ENCODE measurements around the gene TIAM1. TPM values are rescaled to one million over a fixed set of nuclear protein-coding genes. Genes with fewer than 3 reads are reported as not detected.

TIAM1 gene
- total RNA-seq, 2 experiments from 2014 or later: 34.9 to 38.5 TPM

- H3K36me3 Mint-ChIP-seq (ENCODE audit: low read depth): peaks cover 3% of the 10 kb centered on the region
- ChIA-PET CTCF (interaction anchor here (1.2 to 1.8 kb wide), 2 partner anchors 10 to 162 kb away, joined by 3 to 7 read pairs; no protein-coding TSS in a partner anchor), POLR2A (interaction anchor here (0.6 to 2.3 kb wide), 4 partner anchors 9 to 220 kb away, joined by 3 to 9 read pairs (median 4); no protein-coding TSS in a partner anchor)
- H3K27me3 Mint-ChIP-seq: no peaks in the 10 kb centered on the region
- intact Hi-C loops (cut with micrococcal nuclease): loop anchor here (5.0 kb wide), 1 partner anchor 33 kb away; no protein-coding TSS in a partner anchor
- H3K27ac Mint-ChIP-seq: peak overlapping the region; percentile 79
- DNase-seq (peak; percentile 63), ATAC-seq (peak; percentile 93)
- H3K4me1 Mint-ChIP-seq (ENCODE audit: low read depth): peaks cover 40% of the 10 kb centered on the region
- H3K4me3 Mint-ChIP-seq: peak overlapping the region; percentile 15
- no peak for TF ChIP-seq CTCF (IDR thresholded peaks at IDR 0.05)
- H3K9me3 Mint-ChIP-seq: peaks cover 8% of the 10 kb centered on the region
These were observed 20.3 kb upstream of the TIAM1 start for GRCh38 chr21:31364253-31364945.

GRCh38 chr21:31363720-31364119, 19.7 kb upstream of the TIAM1 start:
- peak overlapping the region; percentile 15 for H3K4me3 Mint-ChIP-seq
- no peak for TF ChIP-seq CTCF (IDR thresholded peaks at IDR 0.05)
- ATAC-seq (peak; percentile 38), DNase-seq (peak; percentile 35)
- H3K9me3 Mint-ChIP-seq: peaks cover 10% of the 10 kb centered on the region
- no peaks in the 10 kb centered on the region for H3K27me3 Mint-ChIP-seq
- peaks cover 5% of the 10 kb centered on the region for H3K36me3 Mint-ChIP-seq (ENCODE audit: low read depth)
- H3K27ac Mint-ChIP-seq: peak overlapping the region; percentile 79
- ChIA-PET POLR2A (interaction anchor here (0.6 to 2.3 kb wide), 5 partner anchors 8 to 219 kb away, joined by 3 to 9 read pairs (median 4); no protein-coding TSS in a partner anchor), CTCF (interaction anchor here (1.2 to 1.8 kb wide), 3 partner anchors 9 to 161 kb away, joined by 3 to 7 read pairs (median 3); no protein-coding TSS in a partner anchor)
- intact Hi-C loops (cut with micrococcal nuclease): loop anchor here (5.0 kb wide), 1 partner anchor 34 kb away; no protein-coding TSS in a partner anchor
- peaks cover 40% of the 10 kb centered on the region for H3K4me1 Mint-ChIP-seq (ENCODE audit: low read depth)

GRCh38 chr21:31360717-31361116, 16.7 kb upstream of the TIAM1 start:
- ChIA-PET CTCF (no interaction called here), POLR2A (no interaction called here)
- intact Hi-C loops (cut with micrococcal nuclease): loop anchor here (5.0 kb wide), 1 partner anchor 37 kb away; no protein-coding TSS in a partner anchor
- Mint-ChIP-seq H3K4me3 (no peak overlapping the region), H3K4me1 (ENCODE audit: low read depth) (peaks cover 36% of the 10 kb centered on the region), H3K9me3 (peaks cover 10% of the 10 kb centered on the region), H3K27me3 (no peaks in the 10 kb centered on the region), H3K27ac (no peak overlapping the region), H3K36me3 (ENCODE audit: low read depth) (peaks cover 5% of the 10 kb centered on the region)
- TF ChIP-seq CTCF (IDR thresholded peaks at IDR 0.05): no peak
- DNase-seq (no peak), ATAC-seq (no peak)

- peaks cover 10% of the 10 kb centered on the region for H3K9me3 Mint-ChIP-seq
- ATAC-seq: no peak
- DNase-seq: no peak
- peaks cover 34% of the 10 kb centered on the region for H3K4me1 Mint-ChIP-seq (ENCODE audit: low read depth)
- intact Hi-C loops (cut with micrococcal nuclease): no loop called here
- no peaks in the 10 kb centered on the region for H3K27me3 Mint-ChIP-seq
- H3K27ac Mint-ChIP-seq: no peak overlapping the region
- ChIA-PET POLR2A (interaction anchor here (0.5 kb wide), 1 partner anchor 69 kb away, joined by 3 read pairs; no protein-coding TSS in a partner anchor), CTCF (no interaction called here)
- H3K36me3 Mint-ChIP-seq (ENCODE audit: low read depth): peaks cover 5% of the 10 kb centered on the region
- no peak overlapping the region for H3K4me3 Mint-ChIP-seq
- TF ChIP-seq CTCF (IDR thresholded peaks at IDR 0.05): no peak
These were observed 14.1 kb upstream of the TIAM1 start for GRCh38 chr21:31358158-31358557.

GRCh38 chr21:31356440-31356839, 12.4 kb upstream of the TIAM1 start:
- peaks cover 39% of the 10 kb centered on the region for H3K4me1 Mint-ChIP-seq (ENCODE audit: low read depth)
- ChIA-PET POLR2A (no interaction called here), CTCF (no interaction called here)
- H3K4me3 Mint-ChIP-seq: no peak overlapping the region
- TF ChIP-seq CTCF (IDR thresholded peaks at IDR 0.05): no peak
- intact Hi-C loops (cut with micrococcal nuclease): no loop called here
- H3K9me3 Mint-ChIP-seq: peaks cover 10% of the 10 kb centered on the region
- peaks cover 5% of the 10 kb centered on the region for H3K36me3 Mint-ChIP-seq (ENCODE audit: low read depth)
- DNase-seq: no peak
- H3K27me3 Mint-ChIP-seq: no peaks in the 10 kb centered on the region
- ATAC-seq: no peak
- no peak overlapping the region for H3K27ac Mint-ChIP-seq
